NCI-H1417 treated with DMSO at 0.1 percent for 48 hours (cell line): Measurements from ENCODE around the gene TYMP.

Experiments
- DNase-seq: peaks from one replicate; lab custom pipeline; 2025; lab: John Stamatoyannopoulos, UW

Gene TYMP, protein sequence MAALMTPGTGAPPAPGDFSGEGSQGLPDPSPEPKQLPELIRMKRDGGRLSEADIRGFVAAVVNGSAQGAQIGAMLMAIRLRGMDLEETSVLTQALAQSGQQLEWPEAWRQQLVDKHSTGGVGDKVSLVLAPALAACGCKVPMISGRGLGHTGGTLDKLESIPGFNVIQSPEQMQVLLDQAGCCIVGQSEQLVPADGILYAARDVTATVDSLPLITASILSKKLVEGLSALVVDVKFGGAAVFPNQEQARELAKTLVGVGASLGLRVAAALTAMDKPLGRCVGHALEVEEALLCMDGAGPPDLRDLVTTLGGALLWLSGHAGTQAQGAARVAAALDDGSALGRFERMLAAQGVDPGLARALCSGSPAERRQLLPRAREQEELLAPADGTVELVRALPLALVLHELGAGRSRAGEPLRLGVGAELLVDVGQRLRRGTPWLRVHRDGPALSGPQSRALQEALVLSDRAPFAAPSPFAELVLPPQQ

DNA sequence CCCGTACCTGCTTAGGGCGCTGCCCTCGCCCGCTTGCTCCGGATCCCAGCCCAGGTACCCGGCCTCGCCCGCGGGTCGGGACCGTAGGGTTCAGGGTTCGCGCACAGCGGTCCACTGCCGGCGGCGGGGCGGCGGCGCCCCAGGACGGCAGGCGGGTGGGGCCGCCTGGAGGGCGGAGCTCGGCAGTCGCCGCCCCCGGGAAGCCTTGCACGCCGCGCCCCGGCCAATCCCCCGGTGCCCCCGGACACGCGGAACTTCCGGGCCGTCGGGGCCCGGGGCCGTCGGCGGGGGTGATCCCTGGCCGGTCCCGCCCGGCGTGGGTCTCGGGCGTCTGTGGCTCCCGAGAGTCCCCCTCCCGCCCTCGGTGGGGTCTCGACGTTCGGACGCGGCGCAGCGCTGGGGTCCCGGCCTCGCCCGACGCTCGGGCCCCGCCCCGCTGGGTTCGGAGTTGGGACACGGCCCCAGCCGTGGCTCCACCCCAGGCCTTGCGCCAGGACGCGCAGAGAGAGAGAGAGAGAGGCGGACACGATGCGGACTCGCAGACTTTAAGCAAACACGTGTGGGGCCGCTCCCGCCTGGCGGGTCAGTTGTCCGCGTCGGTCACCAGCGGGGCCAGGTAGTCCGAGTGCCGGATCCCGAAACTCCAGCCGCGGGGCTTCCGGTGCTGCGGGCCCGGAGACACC lies at the start of gene TYMP:
Gene TYMP (minus strand): TSS at position 116 of the 683 bp plus-strand sequence. CDS start 303 bp downstream, outside the sequence.
- DNase-seq = no peak

DNA sequence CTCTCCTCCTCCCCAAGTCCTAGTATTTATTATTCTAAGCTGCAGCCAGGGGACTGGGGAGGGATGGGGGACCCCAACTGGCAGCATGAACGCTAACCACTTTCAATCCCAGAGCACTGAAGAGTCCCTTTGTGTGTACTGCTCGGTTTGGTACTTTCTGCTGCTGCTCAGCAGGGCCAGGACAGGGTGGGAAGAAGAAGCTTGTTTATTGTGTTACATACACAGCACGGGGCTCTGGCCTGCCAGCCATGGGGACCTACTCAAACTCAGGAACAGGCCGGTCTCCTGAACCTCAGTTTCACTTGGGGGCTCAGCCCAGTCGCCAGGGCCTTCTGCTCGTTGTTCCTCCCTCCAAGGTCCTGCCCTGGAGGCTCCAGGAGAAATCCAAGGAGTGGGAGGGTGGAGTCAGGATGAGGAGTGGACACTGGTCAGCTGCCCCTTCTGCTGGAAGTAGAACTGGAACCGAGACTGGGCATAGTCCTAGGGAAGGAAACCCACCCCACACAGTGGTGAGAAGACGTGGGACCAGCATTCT lies 49.0 kb upstream of the TYMP start:
- DNase-seq = no peak

DNA sequence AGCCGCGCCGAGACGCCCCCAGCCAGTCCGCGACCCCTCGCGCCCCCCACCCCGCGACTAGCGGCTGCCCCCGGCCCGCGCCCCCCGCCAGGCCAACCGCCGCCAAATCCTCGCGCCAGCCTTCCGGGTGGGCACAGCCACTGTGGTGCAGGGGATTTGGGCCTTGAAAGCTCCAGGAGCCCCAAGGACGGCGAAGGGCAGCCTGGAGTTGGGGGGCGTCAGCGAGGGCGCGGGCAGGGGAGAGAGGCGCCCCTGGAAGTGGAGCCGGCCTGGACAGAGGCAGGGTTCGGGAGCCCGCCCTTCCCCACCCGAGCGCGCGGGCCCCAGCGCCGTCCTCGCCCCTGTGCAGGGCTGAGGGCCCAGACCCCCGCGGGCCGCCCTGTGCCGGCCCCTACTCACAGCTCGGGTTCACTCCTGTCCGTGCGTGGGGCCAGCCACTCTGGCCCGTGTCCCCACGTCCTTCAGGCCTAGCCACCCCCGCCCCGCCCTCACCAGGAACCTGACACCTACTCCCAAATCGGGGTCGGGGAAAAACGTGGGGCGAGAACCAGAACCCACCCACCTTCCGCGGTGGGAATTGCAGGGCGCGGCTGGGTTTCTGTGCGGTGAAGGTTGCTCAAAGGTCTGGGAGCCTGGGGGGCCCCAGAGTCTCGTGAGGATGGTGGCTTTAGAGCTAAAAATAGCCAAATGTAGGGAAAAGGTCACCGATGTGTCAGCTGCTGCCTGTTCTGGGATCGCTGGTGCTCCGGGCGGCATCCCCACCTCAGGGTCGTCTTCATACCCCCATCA lies 48.4 kb upstream of the TYMP start, which contains the start of gene CPT1B:
Gene CPT1B (minus strand): TSS at position 441 of the 789 bp plus-strand sequence. CDS start 512 bp downstream, outside the sequence.
- DNase-seq = no peak

DNA sequence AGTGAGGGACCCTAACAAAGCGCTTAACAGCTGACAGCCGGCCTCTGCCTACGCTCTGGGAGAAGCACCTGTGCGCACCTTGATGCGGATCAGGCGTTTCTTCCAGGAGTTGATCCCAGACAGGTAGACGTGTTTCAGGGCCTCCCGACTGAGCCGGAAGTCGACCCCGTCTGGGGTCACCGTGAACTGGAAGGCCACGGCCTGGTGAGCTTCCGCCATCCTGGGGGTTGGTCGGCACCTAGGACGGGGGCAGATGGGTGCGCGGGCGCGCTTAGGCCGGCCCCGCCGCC lies 47.8 kb upstream of the TYMP start:
- DNase-seq = no peak

DNA sequence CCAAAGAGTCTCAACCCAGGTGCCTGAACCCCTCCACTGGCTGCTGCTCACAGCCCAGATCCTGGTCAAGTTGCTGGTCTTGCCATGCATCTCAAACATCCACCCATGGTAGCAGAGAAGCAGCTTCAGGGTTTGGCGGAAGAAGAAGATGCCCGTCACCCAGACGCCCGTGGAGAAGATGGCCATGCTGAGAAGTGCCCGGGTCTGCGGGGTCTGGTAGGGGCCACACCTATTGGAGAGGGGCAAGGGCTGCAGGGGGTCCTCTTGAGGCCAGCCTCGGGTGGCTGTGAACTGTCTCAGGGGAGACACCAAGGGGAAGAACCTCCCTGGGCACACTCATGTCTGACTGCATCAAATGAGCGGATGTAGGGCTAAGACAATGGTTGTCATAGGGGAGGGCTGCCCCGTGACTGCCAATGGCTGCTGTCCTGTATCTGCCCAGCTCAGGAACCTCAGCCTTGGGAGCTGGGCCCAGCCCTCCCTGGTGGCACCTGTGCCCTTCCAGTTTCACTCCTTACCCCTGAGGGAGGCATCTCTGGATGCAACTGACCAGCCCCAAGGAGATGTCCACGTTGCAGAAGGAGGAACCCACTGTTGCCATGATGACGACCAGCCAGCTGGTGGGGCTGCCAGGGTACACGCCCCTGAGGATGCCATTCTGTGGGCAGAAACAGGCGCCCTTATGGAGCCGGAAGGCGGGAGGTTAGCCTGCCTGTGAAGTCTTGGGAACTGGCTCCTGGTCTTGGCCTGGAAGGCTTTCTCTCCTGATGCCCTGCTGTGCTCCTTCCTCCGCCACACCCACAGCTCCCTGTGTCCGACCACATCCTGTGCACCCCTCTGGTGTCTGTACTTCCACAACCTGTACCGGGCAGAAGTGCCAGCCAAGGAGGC lies 47.2 kb upstream of the TYMP start:
- no peak for DNase-seq

DNA sequence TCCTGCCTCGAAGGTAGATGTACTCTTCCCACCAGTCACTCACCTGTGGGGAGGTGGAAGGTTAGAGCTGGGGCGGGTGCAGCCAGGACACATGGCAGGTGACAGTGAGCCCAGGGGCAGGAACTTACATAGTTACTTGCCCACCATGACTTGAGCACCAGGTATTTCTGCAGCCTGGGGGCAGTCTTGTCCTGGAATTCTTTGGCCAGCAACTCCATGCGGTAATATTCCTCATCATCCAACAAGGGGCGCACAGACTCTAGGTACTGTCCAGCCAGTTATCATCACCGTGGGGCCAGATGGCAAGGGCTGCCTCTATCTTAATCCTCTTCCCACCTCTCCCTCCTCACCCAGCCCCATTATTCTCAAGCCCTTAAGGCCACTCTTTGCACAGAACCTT lies 46.3 kb upstream of the TYMP start:
- no peak for DNase-seq

DNA sequence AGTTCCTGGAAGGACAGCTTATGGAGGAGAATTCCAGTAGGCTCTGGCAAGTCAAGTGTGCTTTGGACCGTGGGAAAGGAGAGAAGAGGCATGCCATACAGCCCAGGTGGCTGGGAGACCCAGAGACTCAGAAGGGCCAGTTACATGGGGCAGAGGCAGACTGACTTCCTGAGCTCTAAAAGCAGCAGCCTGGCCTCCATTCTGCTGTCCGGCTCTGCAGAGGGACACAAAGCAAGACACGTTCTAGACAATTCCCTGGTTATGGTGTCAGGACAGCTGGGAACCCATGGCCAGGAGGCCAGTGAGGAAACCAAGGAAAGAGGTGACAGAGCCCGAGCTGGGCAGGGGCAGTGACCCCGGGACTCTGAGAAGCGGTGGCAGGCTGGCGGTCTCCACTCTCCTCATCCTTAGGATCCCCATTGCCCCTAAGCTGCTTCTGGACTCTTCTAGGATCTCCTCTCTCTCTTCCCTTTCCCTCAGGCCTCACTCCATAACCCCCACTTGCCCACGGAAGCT lies 45.7 kb upstream of the TYMP start:
- no peak for DNase-seq

DNA sequence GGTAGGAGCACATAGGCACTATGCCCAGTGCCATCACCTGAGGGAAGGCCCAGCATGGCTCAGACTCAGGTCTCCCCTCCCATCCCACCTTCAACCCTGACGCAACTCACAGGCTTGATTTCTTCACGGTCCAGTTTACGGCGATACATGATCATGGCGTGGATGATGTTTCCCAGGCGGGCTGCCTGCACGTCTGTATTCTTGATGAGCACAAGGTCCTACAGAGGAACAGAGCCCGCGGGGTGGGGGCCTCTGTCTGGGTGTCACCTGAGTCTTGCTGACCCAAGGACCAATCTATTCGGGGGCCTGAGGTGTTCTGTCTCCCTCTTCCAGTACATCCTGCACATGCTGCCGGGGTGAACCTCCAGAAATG lies 44.6 kb upstream of the TYMP start:
- no peak for DNase-seq

DNA sequence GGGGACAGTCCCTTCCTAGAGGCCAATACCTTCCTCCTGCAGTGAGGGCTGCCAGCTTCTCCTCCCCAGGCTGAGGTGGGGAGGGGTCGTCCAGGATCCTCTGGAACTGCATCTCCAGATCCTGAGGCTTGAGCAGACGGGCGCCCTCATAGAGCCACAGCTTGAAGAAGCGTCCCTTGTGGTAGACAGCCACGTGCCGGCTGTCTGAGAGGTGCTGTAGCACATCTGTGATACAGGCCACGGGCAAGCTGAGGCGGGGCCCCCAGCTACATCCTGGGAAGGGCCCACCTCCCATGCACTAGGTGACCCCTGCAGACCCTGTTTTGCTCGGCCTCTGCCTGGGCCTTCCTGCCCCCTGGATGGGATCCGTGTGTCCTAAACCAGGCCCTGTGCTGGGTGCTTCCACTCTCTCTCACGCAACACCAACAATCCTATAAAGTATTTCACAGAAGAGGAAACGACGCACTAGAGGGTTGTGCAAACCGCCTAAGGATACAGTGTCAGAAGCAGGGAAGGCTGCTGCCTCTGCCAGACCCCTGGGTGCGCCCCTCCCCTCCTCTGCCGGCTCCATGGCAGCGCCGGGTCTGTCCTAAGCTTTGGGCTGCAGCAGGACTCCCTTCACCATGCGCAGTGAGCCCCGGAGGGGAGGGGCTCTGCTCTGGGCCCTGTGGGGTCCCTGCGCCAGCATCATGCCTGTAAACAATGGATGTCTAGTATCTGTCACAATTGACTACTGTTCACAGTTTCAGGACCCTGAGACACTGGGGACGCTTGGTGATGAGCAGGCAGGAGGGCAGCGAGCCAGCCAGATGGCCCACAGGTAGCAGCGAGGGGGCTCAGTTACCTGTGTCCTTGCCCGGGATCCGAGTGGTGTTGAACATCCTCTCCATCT lies 43.9 kb upstream of the TYMP start:
- no peak for DNase-seq

DNA sequence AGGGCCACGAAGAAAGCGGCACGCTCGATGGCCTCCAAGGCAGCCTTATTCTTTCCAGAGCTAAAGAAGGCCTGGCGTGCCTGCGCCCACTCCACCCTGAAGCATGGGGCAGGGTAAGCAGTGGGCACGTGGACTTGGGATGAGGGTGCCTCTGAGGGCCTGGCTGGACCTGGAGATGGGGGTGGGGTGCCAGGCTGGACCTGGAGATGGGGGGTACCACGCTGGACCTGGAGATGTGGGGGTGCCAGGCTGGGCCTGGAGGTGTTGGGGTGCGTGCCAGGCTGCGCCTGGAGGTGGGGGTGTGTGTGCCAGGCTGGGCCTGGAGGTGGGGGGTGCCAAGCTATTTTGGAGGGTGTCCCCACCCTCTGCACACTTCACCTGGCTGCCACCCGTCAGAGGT lies 43.2 kb upstream of the TYMP start:
- DNase-seq = no peak

DNA sequence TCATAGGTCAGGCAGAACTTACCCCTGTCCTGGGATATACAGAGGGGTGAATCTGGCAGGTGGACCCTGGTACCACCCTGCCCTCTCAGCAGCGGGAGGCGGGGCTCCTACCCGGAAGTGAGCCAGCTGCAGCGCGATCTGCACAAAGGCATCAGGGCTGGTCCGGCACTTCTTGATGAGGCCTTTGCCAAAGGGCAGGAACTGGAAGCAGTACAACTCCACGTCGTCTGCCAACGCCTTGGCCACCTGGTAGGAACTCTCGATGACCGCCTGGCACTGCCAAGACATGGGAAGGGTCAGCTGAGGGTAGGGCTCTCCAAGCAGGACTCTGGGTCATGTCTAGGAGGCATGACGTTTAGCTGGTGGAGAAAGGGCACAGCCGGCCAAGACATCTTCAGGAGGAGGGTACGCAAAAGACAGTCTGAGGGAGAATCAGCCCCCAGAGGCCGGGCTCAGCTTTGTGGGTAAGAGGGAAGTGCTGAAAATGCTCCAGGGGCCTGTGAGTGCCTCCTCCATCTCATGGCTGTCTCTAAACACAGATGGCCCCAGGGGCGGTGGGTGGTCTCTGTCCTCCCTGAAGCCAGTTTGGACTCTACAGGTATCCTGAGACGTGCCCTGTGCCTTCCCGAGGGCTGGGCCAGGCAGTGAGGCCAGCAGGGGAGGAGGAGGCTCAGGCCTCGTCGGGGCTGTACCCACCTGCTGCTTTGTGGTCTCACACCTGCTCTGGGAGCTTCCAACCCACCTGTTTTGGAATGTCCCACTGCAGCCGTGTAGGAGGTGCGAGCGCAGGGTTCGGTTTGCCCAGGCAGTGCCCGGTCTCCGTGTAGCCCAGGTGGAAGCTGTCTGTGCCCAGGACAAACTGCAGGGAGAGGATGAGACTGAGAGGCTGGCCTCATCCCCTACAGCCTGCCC lies 41.7 kb upstream of the TYMP start:
- DNase-seq = no peak

DNA sequence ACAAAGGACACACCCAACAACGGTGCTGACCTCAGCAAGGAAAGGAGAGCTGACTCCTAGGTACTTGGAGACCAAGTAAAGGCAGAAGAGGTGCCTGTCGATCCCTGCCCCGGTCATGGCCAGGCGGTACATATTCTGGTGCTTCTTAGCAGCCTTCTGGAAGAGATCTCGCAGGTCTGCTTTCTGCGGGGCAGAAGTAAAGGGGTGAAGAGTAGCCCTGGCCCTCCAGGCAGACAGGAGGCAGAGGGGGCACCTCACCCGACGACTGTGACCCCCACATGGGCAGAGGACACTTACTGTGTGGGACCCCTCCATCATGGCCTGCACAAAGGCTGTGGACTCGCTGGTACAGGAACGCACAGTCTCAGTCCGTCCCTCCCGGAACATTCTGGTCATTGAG lies 41.0 kb upstream of the TYMP start:
- no peak for DNase-seq

DNA sequence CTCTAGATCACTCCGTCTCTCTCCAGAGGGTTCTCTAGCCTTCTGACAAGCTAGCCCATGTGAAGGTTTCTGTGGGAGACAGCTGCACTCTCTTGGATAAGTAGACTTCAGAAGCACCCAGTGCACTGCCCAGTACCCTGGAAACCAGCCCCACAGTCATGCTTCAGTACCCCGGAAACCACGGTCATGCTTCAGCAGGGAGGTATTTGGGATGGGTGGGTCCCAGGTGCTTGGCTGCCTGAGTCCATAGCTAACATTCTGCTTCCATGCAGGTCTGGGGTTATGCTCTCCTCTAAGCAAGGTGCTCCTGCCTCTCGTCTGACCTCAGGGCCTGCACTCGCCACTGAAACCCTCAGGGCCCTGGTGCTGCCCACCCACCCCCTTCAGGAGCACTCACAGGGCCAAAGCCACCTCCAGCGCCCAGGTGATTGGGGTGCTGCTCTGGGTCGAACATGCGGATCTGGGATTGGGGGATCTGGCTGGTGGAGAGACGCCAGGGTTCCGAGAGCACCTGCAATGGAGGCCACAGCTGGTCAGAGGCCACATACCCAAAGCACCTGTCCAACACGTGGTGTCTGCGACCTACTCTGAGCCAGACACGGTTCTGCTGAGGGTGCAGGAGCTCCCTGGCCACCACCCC lies 40.2 kb upstream of the TYMP start:
- no peak for DNase-seq

DNA sequence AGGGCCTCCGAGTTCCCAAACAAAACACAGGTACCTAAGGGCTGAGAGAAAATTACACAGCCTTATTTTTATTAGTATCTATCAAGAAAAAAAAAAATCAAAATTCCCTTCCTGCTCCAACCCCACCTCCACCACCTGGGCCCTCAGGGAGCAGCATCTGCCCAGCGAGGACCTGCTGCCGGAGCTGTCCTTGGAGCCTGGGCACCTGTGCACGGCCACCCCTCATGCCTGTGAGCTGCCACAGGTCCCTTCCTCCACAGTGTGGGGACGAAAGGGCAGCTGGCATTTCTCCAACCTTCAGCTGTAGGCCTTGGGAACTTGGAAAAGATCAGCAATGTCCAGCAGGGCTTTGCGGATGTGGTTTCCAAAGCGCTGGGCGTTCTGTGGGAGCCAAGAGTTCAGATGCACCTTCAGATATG lies 39.2 kb upstream of the TYMP start:
- no peak for DNase-seq

DNA sequence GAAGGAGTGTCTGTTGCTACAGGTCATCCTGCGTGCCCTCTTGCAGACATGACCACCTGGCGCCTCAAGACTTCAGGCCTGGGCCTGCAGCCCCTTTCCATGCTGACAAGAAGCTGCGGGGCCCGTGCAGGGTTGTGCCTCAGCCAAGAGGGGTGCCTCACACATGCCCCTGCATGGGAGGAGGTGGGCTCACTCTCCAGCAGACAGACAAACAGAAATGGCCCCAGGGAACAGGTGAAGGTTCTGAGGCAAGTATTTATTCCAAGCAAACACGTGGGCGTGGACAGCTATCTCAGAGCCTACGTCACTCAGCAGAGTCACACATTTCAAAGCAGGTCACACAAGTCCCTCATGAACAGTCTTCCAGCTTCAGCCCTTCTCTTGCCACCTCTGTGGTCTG lies 38.8 kb upstream of the TYMP start:
- no peak for DNase-seq

DNA sequence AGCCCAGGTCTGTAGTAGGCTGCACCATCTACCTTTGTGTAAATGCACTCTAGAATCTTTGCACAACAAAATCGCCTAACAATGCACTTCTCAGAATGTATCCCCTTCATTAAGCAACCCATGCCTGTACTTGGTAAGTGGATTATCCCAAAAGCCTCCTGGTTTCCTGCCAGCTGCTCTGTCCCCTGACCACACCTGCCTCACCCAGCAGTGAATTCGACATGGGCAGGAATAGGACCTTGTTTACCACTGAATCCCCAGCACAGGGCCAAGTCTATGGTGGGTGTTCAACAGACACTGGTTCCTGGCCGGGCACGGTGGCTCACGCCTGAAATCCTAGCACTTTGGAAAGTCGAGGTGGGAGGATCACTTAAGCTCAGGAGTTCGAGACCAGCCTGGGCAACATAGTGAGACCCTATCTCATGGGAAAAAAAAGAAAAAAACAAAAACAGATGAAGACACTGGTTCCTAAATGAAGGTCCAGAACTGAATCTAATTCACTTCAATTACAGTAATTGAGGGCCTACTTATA lies 38.0 kb upstream of the TYMP start:
- no peak for DNase-seq

DNA sequence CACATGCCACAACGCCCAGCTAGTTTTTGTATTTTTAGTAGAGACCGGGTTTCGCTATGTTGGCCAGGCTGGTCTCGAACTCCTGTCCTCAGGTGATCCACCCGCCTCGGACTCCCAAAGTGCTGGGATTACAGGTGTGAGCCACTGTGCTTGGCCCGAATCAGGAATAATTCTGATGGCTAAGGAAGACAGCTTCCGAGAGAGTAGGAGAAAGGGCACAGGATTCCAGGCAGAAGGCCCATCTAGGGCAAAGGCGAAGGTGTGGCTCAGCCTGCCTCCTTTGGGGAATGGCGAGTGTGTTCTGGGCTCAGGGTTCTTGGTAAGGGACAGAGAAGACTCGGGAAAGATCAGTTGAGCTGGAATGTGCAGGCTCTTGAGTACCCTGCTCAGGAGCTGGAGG lies 34.5 kb upstream of the TYMP start:
- no peak for DNase-seq

DNA sequence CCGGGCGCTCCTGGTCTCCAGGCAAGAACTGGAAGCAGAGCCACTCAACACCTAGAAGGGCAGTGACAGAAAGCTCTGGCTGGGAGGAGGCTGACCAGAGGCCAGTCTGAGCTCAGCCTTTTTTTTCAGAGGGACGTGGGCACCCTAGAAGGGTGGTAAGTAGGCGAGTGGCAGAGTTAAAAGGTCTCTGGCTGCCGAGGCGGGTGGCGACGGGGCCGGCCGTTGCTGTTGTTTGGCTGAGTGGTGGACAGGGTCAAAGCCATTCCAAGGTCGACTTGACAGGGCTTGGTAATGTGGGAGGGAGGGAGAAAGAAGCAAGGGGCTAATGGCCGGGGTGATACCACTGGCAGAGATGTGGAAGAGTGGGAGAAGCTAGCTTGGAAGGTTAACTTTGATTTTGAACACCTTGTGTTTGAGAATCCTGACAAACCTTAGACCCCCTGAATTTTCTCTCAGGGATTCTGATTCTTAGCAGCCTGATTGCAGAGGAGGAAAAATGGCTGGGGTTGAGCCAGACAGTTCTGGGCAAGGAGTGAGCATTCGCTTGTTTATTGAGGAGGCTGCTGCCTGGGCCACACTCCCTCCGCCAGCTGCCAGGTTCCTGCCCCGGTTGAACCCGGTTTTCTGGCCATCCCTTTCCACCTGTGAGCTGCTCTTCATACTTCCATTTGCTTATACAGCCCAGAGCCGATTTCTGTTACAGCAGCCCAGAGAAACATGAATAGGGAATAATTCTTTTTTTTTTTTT lies 33.8 kb upstream of the TYMP start:
- no peak for DNase-seq
